Mucosa of rectum (tissue), 2 donors: Measurements from ENCODE around the gene GJB3.

Experiments used
- H3K27ac ChIP-seq, 2 donors: one replicate each; pipeline ENCODE4 v1.7.0; 2013; ENCODE audit warnings: inconsistent platforms in 2 of 2, low read depth in 2 of 2, low read length in 2 of 2
- H3K27me3 ChIP-seq, 2 donors: one replicate each; pipeline ENCODE4 v1.7.0; 2013; ENCODE audit warnings: low read length in 2 of 2; ENCODE audit not compliant: control insufficient read depth in 2 of 2, insufficient read depth in 2 of 2
- H3K36me3 ChIP-seq, 2 donors: one replicate each; pipeline ENCODE4 v1.7.0; 2013; ENCODE audit warnings: low read length in 2 of 2; ENCODE audit not compliant: control insufficient read depth in 2 of 2, insufficient read depth in 2 of 2
- H3K4me1 ChIP-seq, 2 donors: one replicate each; pipeline ENCODE4 v1.7.0; 2013; ENCODE audit warnings: low read length in 2 of 2, mild to moderate bottlenecking in 1 of 2; ENCODE audit not compliant: control insufficient read depth in 2 of 2, insufficient read depth in 2 of 2
- H3K4me3 ChIP-seq, 2 donors: one replicate each; pipeline ENCODE4 v1.7.0; 2013; ENCODE audit warnings: low read length in 2 of 2
- H3K9ac ChIP-seq, 2 donors: one replicate each; pipeline ENCODE4 v1.7.0; 2013; ENCODE audit warnings: low read length in 2 of 2, low read depth in 1 of 2, mild to moderate bottlenecking in 1 of 2
- H3K9me3 ChIP-seq, 2 donors: one replicate each; pipeline ENCODE4 v1.7.0; 2013; ENCODE audit warnings: low read length in 2 of 2; ENCODE audit not compliant: control insufficient read depth in 2 of 2
- donor health status: healthy.
- donor health status: Normal muscosa, but diverticular disease.

The GJB3 gene

GRCh38 chr1:34746101-34746500 is 34.9 kb upstream of the GJB3 start:
- Histone ChIP-seq H3K4me1 (peaks cover 0 to 3% of the 10 kb centered on the region in 2 donors), H3K36me3 (no peaks in the 10 kb centered on the region), H3K27ac (no peak overlapping the region)

GRCh38 chr1:34746785-34747637 is 34.0 kb upstream of the GJB3 start:
- H3K4me1 ChIP-seq: peaks cover 0 to 3% of the 10 kb centered on the region in 2 donors
- H3K27ac ChIP-seq: no peak overlapping the region
- no peak overlapping the region for H3K9ac ChIP-seq
- no peaks in the 10 kb centered on the region for H3K27me3 ChIP-seq
- H3K4me3 ChIP-seq: no peak overlapping the region
- no peaks in the 10 kb centered on the region for H3K9me3 ChIP-seq
- no peaks in the 10 kb centered on the region for H3K36me3 ChIP-seq

More at GRCh38 chr1:34746101-34746500, 34.9 kb upstream of the GJB3 start:
- Histone ChIP-seq H3K27me3 (no peaks in the 10 kb centered on the region), H3K4me3 (no peak overlapping the region), H3K9me3 (no peaks in the 10 kb centered on the region), H3K9ac (no peak overlapping the region)

GRCh38 chr1:34747638-34747941 is 33.4 kb upstream of the GJB3 start:
- no peak overlapping the region for H3K4me3 ChIP-seq
- H3K4me1 ChIP-seq: no peaks in the 10 kb centered on the region
- no peaks in the 10 kb centered on the region for H3K9me3 ChIP-seq
- no peaks in the 10 kb centered on the region for H3K27me3 ChIP-seq
- H3K36me3 ChIP-seq: no peaks in the 10 kb centered on the region
- no peak overlapping the region for H3K9ac ChIP-seq
- H3K27ac ChIP-seq: no peak overlapping the region

- no peaks in the 10 kb centered on the region for H3K4me1 ChIP-seq
- no peaks in the 10 kb centered on the region for H3K27me3 ChIP-seq
- no peak overlapping the region for H3K27ac ChIP-seq
- H3K36me3 ChIP-seq: no peaks in the 10 kb centered on the region
- H3K9me3 ChIP-seq: no peaks in the 10 kb centered on the region
- no peak overlapping the region for H3K4me3 ChIP-seq
- no peak overlapping the region for H3K9ac ChIP-seq
Observed at GRCh38 chr1:34749992-34750391, 31.0 kb upstream of the GJB3 start.

DNA sequence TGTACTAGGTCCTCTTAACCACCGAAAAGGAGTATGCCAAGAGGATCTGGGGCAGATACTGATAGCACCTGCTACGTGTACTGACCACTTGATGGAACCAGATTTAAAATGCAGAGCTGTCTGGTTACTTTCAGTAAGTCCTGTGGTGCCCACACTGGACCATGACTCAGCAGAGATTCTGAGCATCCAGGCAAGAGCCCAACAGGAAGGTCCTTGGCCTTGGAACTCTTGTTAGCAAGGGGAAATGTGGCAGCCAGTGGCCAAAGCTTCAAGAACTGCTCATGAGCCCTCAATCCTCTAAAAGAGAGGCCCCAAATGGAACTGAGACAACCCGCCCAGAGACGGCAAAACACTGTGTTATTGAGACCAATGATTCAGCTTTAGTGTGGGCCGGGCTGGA is 30.4 kb upstream of the GJB3 start:
- no peaks in the 10 kb centered on the region for H3K9me3 ChIP-seq
- no peak overlapping the region for H3K4me3 ChIP-seq
- H3K9ac ChIP-seq: no peak overlapping the region
- no peak overlapping the region for H3K27ac ChIP-seq
- no peaks in the 10 kb centered on the region for H3K27me3 ChIP-seq
- H3K36me3 ChIP-seq: no peaks in the 10 kb centered on the region
- H3K4me1 ChIP-seq: no peaks in the 10 kb centered on the region

GRCh38 chr1:34753163-34753562 is 27.9 kb upstream of the GJB3 start:
- Histone ChIP-seq H3K4me3 (no peak overlapping the region), H3K27ac (no peak overlapping the region), H3K4me1 (no peaks in the 10 kb centered on the region), H3K9ac (no peak overlapping the region), H3K36me3 (no peaks in the 10 kb centered on the region), H3K9me3 (no peaks in the 10 kb centered on the region), H3K27me3 (no peaks in the 10 kb centered on the region)

- Histone ChIP-seq H3K4me3 (no peak within 1 kb of the TSS), H3K4me1 (peaks cover 0 to 10% of the 10 kb centered on the region in 2 donors), H3K36me3 (no peaks in the 10 kb centered on the region), H3K9ac (no peak within 1 kb of the TSS), H3K27me3 (no peaks in the 10 kb centered on the region), H3K9me3 (no peaks in the 10 kb centered on the region), H3K27ac (no peak within 1 kb of the TSS)
Observed at GRCh38 chr1:34754964-34755637, 25.9 kb upstream of the GJB3 start, which contains the start of gene GJB5. Gene GJB5, plus strand, starts transcription at chr1:34755047. Its CDS starts 2,284 bp downstream, at chr1:34757331.

- H3K27me3 ChIP-seq: no peaks in the 10 kb centered on the region
- peaks cover 0 to 10% of the 10 kb centered on the region in 2 donors for H3K4me1 ChIP-seq
- H3K36me3 ChIP-seq: no peaks in the 10 kb centered on the region
- no peak overlapping the region for H3K27ac ChIP-seq
- no peaks in the 10 kb centered on the region for H3K9me3 ChIP-seq
- no peak overlapping the region for H3K4me3 ChIP-seq
- no peak overlapping the region for H3K9ac ChIP-seq
Observed at GRCh38 chr1:34755961-34756360, 25.1 kb upstream of the GJB3 start.

DNA sequence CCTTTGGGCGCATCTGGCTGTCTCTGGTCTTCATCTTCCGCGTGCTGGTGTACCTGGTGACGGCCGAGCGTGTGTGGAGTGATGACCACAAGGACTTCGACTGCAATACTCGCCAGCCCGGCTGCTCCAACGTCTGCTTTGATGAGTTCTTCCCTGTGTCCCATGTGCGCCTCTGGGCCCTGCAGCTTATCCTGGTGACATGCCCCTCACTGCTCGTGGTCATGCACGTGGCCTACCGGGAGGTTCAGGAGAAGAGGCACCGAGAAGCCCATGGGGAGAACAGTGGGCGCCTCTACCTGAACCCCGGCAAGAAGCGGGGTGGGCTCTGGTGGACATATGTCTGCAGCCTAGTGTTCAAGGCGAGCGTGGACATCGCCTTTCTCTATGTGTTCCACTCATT is 23.6 kb upstream of the GJB3 start:
- Histone ChIP-seq H3K27ac (no peak overlapping the region), H3K27me3 (no peaks in the 10 kb centered on the region), H3K36me3 (no peaks in the 10 kb centered on the region), H3K4me3 (no peak overlapping the region), H3K4me1 (peaks cover 0 to 10% of the 10 kb centered on the region in 2 donors), H3K9me3 (no peaks in the 10 kb centered on the region), H3K9ac (no peak overlapping the region)

- peaks cover 0 to 15% of the 10 kb centered on the region in 2 donors for H3K4me1 ChIP-seq
- no peaks in the 10 kb centered on the region for H3K36me3 ChIP-seq
- no peak overlapping the region for H3K27ac ChIP-seq
- H3K9me3 ChIP-seq: no peaks in the 10 kb centered on the region
- H3K9ac ChIP-seq: no peak overlapping the region
- no peaks in the 10 kb centered on the region for H3K27me3 ChIP-seq
- H3K4me3 ChIP-seq: no peak overlapping the region
Observed at GRCh38 chr1:34758751-34759150, 22.3 kb upstream of the GJB3 start.
